ENCODE results near the gene SND1.
"Not testable (repeated sequence)": the region's sequence is repeated elsewhere in the genome, so short reads cannot be mapped to it uniquely, and the experiment has no call there.

SND1 gene

GRCh38 chr7:127959770-127960169 lies 307.8 kb downstream of the SND1 start:
- DNase-seq (ENCODE audit: low spot score) = no peak

GRCh38 chr7:127961786-127962453 lies 309.9 kb downstream of the SND1 start:
- DNase-seq (ENCODE audit: low spot score) = no peak

GRCh38 chr7:127962589-127963361 lies 310.8 kb downstream of the SND1 start:
- no peak for DNase-seq (ENCODE audit: low spot score)

GRCh38 chr7:127963850-127964249 lies 311.9 kb downstream of the SND1 start:
- DNase-seq (ENCODE audit: low spot score) = not testable (repeated sequence)

- no peak for DNase-seq (ENCODE audit: low spot score)
Observed at GRCh38 chr7:127967281-127967680, 315.3 kb downstream of the SND1 start.

GRCh38 chr7:127968547-127968946 lies 316.6 kb downstream of the SND1 start:
- DNase-seq (ENCODE audit: low spot score) = peak; percentile 58

- DNase-seq (ENCODE audit: low spot score) = no peak
Observed at GRCh38 chr7:127973832-127974231, 321.8 kb downstream of the SND1 start.

- DNase-seq (ENCODE audit: low spot score) = no peak
Observed at GRCh38 chr7:127974446-127975035, 322.5 kb downstream of the SND1 start.

- DNase-seq (ENCODE audit: low spot score) = no peak
Observed at GRCh38 chr7:127976056-127976737, 324.2 kb downstream of the SND1 start.

GRCh38 chr7:127976738-127977120 lies 324.7 kb downstream of the SND1 start:
- DNase-seq (ENCODE audit: low spot score) = peak; percentile 38

GRCh38 chr7:127978421-127978820 lies 326.4 kb downstream of the SND1 start:
- DNase-seq (ENCODE audit: low spot score) = no peak

GRCh38 chr7:127979113-127979727 lies 327.2 kb downstream of the SND1 start:
- DNase-seq (ENCODE audit: low spot score) = no peak

GRCh38 chr7:127979728-127980126 lies 327.7 kb downstream of the SND1 start:
- no peak for DNase-seq (ENCODE audit: low spot score)

- no peak for DNase-seq (ENCODE audit: low spot score)
Observed at GRCh38 chr7:127980901-127981300, 328.9 kb downstream of the SND1 start.

GRCh38 chr7:127981965-127982364 lies 330.0 kb downstream of the SND1 start:
- DNase-seq (ENCODE audit: low spot score) = no peak

- no peak for DNase-seq (ENCODE audit: low spot score)
Observed at GRCh38 chr7:127983804-127984332, 331.9 kb downstream of the SND1 start.

- DNase-seq (ENCODE audit: low spot score) = no peak
Observed at GRCh38 chr7:127986581-127987521, 334.9 kb downstream of the SND1 start.

GRCh38 chr7:127988751-127989150 lies 336.8 kb downstream of the SND1 start:
- no peak for DNase-seq (ENCODE audit: low spot score)

GRCh38 chr7:127993317-127993716 lies 341.3 kb downstream of the SND1 start:
- DNase-seq (ENCODE audit: low spot score) = no peak

- no peak for DNase-seq (ENCODE audit: low spot score)
Observed at GRCh38 chr7:127993987-127994386, 342.0 kb downstream of the SND1 start.
